HEK293 (cell line): ENCODE data around the gene SMAD4.

ENCODE experiments used
- GLI4 ChIP-seq: fragments of 450-650 bp; formaldehyde crosslinking; IDR thresholded peaks from 2 replicates; pipeline ENCODE4 v1.5.1; 2016; ENCODE audit warnings: missing biosample characterization, missing genetic modification characterization
- KLF1 ChIP-seq: fragments of 450-650 bp; formaldehyde crosslinking; IDR thresholded peaks from 2 replicates; pipeline ENCODE4 v1.5.1; 2016; ENCODE audit warnings: missing biosample characterization, missing genetic modification characterization
- YY1 ChIP-seq: fragments of 450-650 bp; formaldehyde crosslinking; IDR thresholded peaks from 2 replicates; pipeline ENCODE4 v1.5.1; 2018; ENCODE audit warnings: missing biosample characterization, missing genetic modification characterization
- ZNF660 ChIP-seq: fragments of 450-650 bp; IDR thresholded peaks from 2 replicates; pipeline ENCODE4 v1.5.1; 2018; ENCODE audit warnings: missing biosample characterization, mild to moderate bottlenecking, missing genetic modification characterization
- ZNF76 ChIP-seq: fragments of 450-650 bp; formaldehyde crosslinking; IDR thresholded peaks from 2 replicates; pipeline ENCODE4; 2016; ENCODE audit warnings: low read depth, missing biosample characterization, missing genetic modification characterization, borderline replicate concordance
- TF ChIP-seq, protein P1 (sequence below): fragments of 450-650 bp; formaldehyde crosslinking; IDR thresholded peaks from 2 replicates; pipeline ENCODE4 v1.5.1; 2016; ENCODE audit warnings: missing biosample characterization, missing genetic modification characterization

DNA sequence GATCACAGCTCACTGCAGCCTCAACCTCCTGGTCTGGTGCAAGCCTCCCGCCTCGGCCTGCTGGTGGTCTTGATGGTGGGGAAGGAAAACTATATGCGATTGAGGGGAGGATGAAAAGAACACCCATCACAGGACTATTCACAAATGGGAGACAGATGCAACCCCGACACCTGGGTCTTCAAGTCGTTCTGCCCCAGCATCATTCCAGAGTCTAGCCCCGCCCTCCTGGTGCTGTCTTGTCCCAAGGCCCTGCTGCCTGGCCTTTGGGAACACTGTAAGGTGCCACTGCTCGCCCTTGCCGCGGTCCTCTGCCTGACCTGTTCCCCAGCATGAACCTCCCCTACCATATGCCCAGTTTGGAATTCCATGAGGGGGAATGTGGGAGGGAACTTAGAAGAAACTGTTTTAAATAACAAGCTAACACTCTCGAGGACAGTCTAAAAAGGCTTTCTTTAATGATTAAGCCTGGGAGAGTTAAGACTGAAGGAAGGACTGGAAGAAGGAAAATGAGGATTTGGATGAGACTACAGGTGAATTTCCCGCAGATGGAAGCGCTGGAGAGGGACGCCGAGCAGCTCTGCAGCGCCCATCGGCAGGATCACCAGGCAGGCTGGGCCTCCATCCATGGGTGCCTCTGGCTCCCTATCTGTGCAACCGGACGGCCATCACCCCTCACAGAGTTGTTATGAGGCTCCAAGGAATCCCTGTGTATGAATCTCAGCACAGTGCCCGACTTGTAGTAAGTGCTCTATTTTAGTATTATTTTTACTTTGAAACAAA lies 92.4 kb downstream of the SMAD4 start:
- TF ChIP-seq, protein P1, sequence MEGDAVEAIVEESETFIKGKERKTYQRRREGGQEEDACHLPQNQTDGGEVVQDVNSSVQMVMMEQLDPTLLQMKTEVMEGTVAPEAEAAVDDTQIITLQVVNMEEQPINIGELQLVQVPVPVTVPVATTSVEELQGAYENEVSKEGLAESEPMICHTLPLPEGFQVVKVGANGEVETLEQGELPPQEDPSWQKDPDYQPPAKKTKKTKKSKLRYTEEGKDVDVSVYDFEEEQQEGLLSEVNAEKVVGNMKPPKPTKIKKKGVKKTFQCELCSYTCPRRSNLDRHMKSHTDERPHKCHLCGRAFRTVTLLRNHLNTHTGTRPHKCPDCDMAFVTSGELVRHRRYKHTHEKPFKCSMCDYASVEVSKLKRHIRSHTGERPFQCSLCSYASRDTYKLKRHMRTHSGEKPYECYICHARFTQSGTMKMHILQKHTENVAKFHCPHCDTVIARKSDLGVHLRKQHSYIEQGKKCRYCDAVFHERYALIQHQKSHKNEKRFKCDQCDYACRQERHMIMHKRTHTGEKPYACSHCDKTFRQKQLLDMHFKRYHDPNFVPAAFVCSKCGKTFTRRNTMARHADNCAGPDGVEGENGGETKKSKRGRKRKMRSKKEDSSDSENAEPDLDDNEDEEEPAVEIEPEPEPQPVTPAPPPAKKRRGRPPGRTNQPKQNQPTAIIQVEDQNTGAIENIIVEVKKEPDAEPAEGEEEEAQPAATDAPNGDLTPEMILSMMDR (tag by site-specific recombination): no peak
- TF ChIP-seq ZNF660 (tag by site-specific recombination): no peak
- no peak for TF ChIP-seq KLF1 (tag by site-specific recombination)
- TF ChIP-seq YY1 (tag by site-specific recombination): no peak
- TF ChIP-seq GLI4 (tag by site-specific recombination): no peak
- TF ChIP-seq ZNF76 (tag by site-specific recombination): no peak
